ENCODE results near the gene CCN5.

The CCN5 gene

GRCh38 chr20:44709380-44709779 lies 5.8 kb upstream of the CCN5 start:
- DNase-seq (ENCODE audit: low read depth) = no peak
- TF ChIP-seq CTCF (IDR thresholded peaks at IDR 0.05; ENCODE audit: low read length, missing control alignments) = no peak
- H3K4me3 ChIP-seq (replicated peaks; ENCODE audit: low read depth, low read length) = no peak overlapping the region

- H3K4me3 ChIP-seq (replicated peaks; ENCODE audit: low read depth, low read length) = no peak overlapping the region
- no peak for TF ChIP-seq CTCF (IDR thresholded peaks at IDR 0.05; ENCODE audit: low read length, missing control alignments)
- DNase-seq (ENCODE audit: low read depth) = no peak
These were observed 5.4 kb upstream of the CCN5 start for GRCh38 chr20:44709797-44710196.

- H3K4me3 ChIP-seq (replicated peaks; ENCODE audit: low read depth, low read length) = no peak overlapping the region
- TF ChIP-seq CTCF (IDR thresholded peaks at IDR 0.05; ENCODE audit: low read length, missing control alignments) = no peak
- peak; percentile 71 for DNase-seq (ENCODE audit: low read depth)
These were observed 3.9 kb upstream of the CCN5 start for GRCh38 chr20:44711237-44711636.

- DNase-seq (ENCODE audit: low read depth) = no peak
- no peak overlapping the region for H3K4me3 ChIP-seq (replicated peaks; ENCODE audit: low read depth, low read length)
- no peak for TF ChIP-seq CTCF (IDR thresholded peaks at IDR 0.05; ENCODE audit: low read length, missing control alignments)
These were observed 968 bp upstream of the CCN5 start for GRCh38 chr20:44714102-44714700.

GRCh38 chr20:44715499-44716308 lies 535 bp downstream of the CCN5 start:
- no peak for DNase-seq (ENCODE audit: low read depth)
- no peak for TF ChIP-seq CTCF (IDR thresholded peaks at IDR 0.05; ENCODE audit: low read length, missing control alignments)
- no peak overlapping the region for H3K4me3 ChIP-seq (replicated peaks; ENCODE audit: low read depth, low read length)

GRCh38 chr20:44716309-44717106 lies 1.3 kb downstream of the CCN5 start:
- no peak overlapping the region for H3K4me3 ChIP-seq (replicated peaks; ENCODE audit: low read depth, low read length)
- TF ChIP-seq CTCF (IDR thresholded peaks at IDR 0.05; ENCODE audit: low read length, missing control alignments) = no peak

More at GRCh38 chr20:44716309-44717106, 1.3 kb downstream of the CCN5 start:
- DNase-seq (ENCODE audit: low read depth) = no peak
